ENCODE results near the gene KCNJ11. TPM values are rescaled to one million over a fixed set of nuclear protein-coding genes. Genes with fewer than 3 reads are reported as not detected.

The KCNJ11 gene
- 1.5 and 2.0 TPM in 2 replicates for total RNA-seq

GRCh38 chr11:17388609-17389210, at the start of gene KCNJ11:
Gene KCNJ11, minus strand, starts transcription at chr11:17388659. Its CDS starts 568 bp downstream, at chr11:17388091.
- intact Hi-C loops (cut with micrococcal nuclease), result loop anchor here (1.0 kb wide), 1 partner anchor 158 kb away; no protein-coding TSS in a partner anchor

- intact Hi-C loops (cut with micrococcal nuclease), result no loop called here
Observed at GRCh38 chr11:17437366-17437765, 48.9 kb upstream of the KCNJ11 start.

- intact Hi-C loops (cut with micrococcal nuclease), result no loop called here
Observed at GRCh38 chr11:17434108-17434507, 45.6 kb upstream of the KCNJ11 start.

- intact Hi-C loops (cut with micrococcal nuclease), result no loop called here
Observed at GRCh38 chr11:17432002-17432401, 43.5 kb upstream of the KCNJ11 start.

- intact Hi-C loops (cut with micrococcal nuclease), result no loop called here
Observed at GRCh38 chr11:17431139-17431538, 42.7 kb upstream of the KCNJ11 start.

GRCh38 chr11:17430616-17431015, 42.2 kb upstream of the KCNJ11 start:
- intact Hi-C loops (cut with micrococcal nuclease), result no loop called here

- intact Hi-C loops (cut with micrococcal nuclease), result no loop called here
Observed at GRCh38 chr11:17428925-17429324, 40.5 kb upstream of the KCNJ11 start.

GRCh38 chr11:17428261-17428660, 39.8 kb upstream of the KCNJ11 start:
- intact Hi-C loops (cut with micrococcal nuclease), result no loop called here

GRCh38 chr11:17426233-17426632, 37.8 kb upstream of the KCNJ11 start:
- intact Hi-C loops (cut with micrococcal nuclease), result loop anchor here (1.0 kb wide), 1 partner anchor 12 kb away; no protein-coding TSS in a partner anchor

- intact Hi-C loops (cut with micrococcal nuclease), result no loop called here
Observed at GRCh38 chr11:17423533-17424310, 35.3 kb upstream of the KCNJ11 start.

- intact Hi-C loops (cut with micrococcal nuclease), result no loop called here
Observed at GRCh38 chr11:17421781-17422180, 33.3 kb upstream of the KCNJ11 start.

GRCh38 chr11:17418444-17419081, 30.1 kb upstream of the KCNJ11 start:
- intact Hi-C loops (cut with micrococcal nuclease), result no loop called here

- intact Hi-C loops (cut with micrococcal nuclease), result no loop called here
Observed at GRCh38 chr11:17416492-17416891, 28.0 kb upstream of the KCNJ11 start.

GRCh38 chr11:17415523-17416104, 27.2 kb upstream of the KCNJ11 start:
- intact Hi-C loops (cut with micrococcal nuclease), result no loop called here

GRCh38 chr11:17414992-17415391, 26.5 kb upstream of the KCNJ11 start:
- intact Hi-C loops (cut with micrococcal nuclease), result loop anchor here (1.0 kb wide), 1 partner anchor 11 kb away; no protein-coding TSS in a partner anchor

- intact Hi-C loops (cut with micrococcal nuclease), result loop anchor here (1.0 kb wide), 1 partner anchor 12 kb away; no protein-coding TSS in a partner anchor
Observed at GRCh38 chr11:17414317-17414737, 25.9 kb upstream of the KCNJ11 start.

- intact Hi-C loops (cut with micrococcal nuclease), result loop anchor here (1.0 kb wide), 1 partner anchor 13 kb away; no protein-coding TSS in a partner anchor
Observed at GRCh38 chr11:17413414-17414316, 25.2 kb upstream of the KCNJ11 start.

- intact Hi-C loops (cut with micrococcal nuclease), result no loop called here
Observed at GRCh38 chr11:17412488-17413180, 24.2 kb upstream of the KCNJ11 start.

- intact Hi-C loops (cut with micrococcal nuclease), result no loop called here
Observed at GRCh38 chr11:17411418-17411817, 23.0 kb upstream of the KCNJ11 start.
